HEK293 (cell line): ENCODE results near the gene NR2C2AP.

ENCODE experiments used
- HIC1 ChIP-seq: fragments of 450-650 bp; formaldehyde crosslinking; IDR thresholded peaks from 2 replicates; pipeline ENCODE4 v1.5.1; 2016; ENCODE audit warnings: missing biosample characterization, missing genetic modification characterization
- HOXA7 ChIP-seq: sonication (generic); formaldehyde crosslinking; IDR thresholded peaks from 2 replicates; pipeline ENCODE4 v1.8.1; 2022; ENCODE audit warnings: missing genetic modification reagents, borderline replicate concordance
- HOXC10 ChIP-seq: sonication (generic); formaldehyde crosslinking; IDR thresholded peaks from 2 replicates; pipeline ENCODE4 v1.8.1; 2023; ENCODE audit warnings: mild to moderate bottlenecking, missing genetic modification reagents
- KLF10 ChIP-seq: fragments of 450-650 bp; IDR thresholded peaks from 2 replicates; pipeline ENCODE4 v1.5.1; 2018; ENCODE audit warnings: missing biosample characterization, mild to moderate bottlenecking, missing genetic modification characterization
- REST ChIP-seq: fragments of 450-650 bp; formaldehyde crosslinking; IDR thresholded peaks from 2 replicates; pipeline ENCODE4 v1.5.1; 2016; ENCODE audit warnings: missing biosample characterization, missing genetic modification characterization
- WT1 ChIP-seq: fragments of 450-650 bp; formaldehyde crosslinking; IDR thresholded peaks from 2 replicates; pipeline ENCODE4 v1.5.1; 2016; ENCODE audit warnings: missing biosample characterization, missing genetic modification characterization
- YY1 ChIP-seq: fragments of 450-650 bp; formaldehyde crosslinking; IDR thresholded peaks from 2 replicates; pipeline ENCODE4 v1.5.1; 2018; ENCODE audit warnings: missing biosample characterization, missing genetic modification characterization
- ZBTB8A ChIP-seq: fragments of 450-650 bp; formaldehyde crosslinking; IDR thresholded peaks from 2 replicates; pipeline ENCODE4 v1.5.1; 2016; ENCODE audit warnings: missing biosample characterization, missing genetic modification characterization
- ZNF155 ChIP-seq: fragments of 450-650 bp; formaldehyde crosslinking; IDR thresholded peaks from 2 replicates; pipeline ENCODE4 v1.5.1; 2016; ENCODE audit warnings: missing biosample characterization, missing genetic modification characterization
- ZNF23 ChIP-seq: fragments of 450-650 bp; formaldehyde crosslinking; IDR thresholded peaks from 2 replicates; pipeline ENCODE4 v1.5.1; 2016; ENCODE audit warnings: missing biosample characterization, missing genetic modification characterization, borderline replicate concordance
- ZNF280C ChIP-seq: fragments of 450-650 bp; formaldehyde crosslinking; IDR thresholded peaks from 2 replicates; pipeline ENCODE4 v1.5.1; 2016; ENCODE audit warnings: missing biosample characterization, missing genetic modification characterization
- ZNF324 ChIP-seq: fragments of 450-650 bp; formaldehyde crosslinking; IDR thresholded peaks from 2 replicates; pipeline ENCODE4 v1.5.1; 2016; ENCODE audit warnings: missing biosample characterization, missing genetic modification characterization
- ZNF394 ChIP-seq: fragments of 450-650 bp; formaldehyde crosslinking; IDR thresholded peaks from 2 replicates; pipeline ENCODE4 v1.5.1; 2016; ENCODE audit warnings: missing biosample characterization, missing genetic modification characterization, mild to moderate bottlenecking, moderate library complexity, borderline replicate concordance
- ZNF398 ChIP-seq: fragments of 450-650 bp; formaldehyde crosslinking; IDR thresholded peaks from 2 replicates; pipeline ENCODE4 v1.5.1; 2017; ENCODE audit warnings: missing biosample characterization, missing genetic modification characterization
- ZNF521 ChIP-seq: fragments of 450-650 bp; formaldehyde crosslinking; IDR thresholded peaks from 2 replicates; pipeline ENCODE4 v1.5.1; 2017; ENCODE audit warnings: missing biosample characterization, mild to moderate bottlenecking, missing genetic modification characterization
- ZNF549 ChIP-seq: fragments of 450-650 bp; IDR thresholded peaks from 2 replicates; pipeline ENCODE4 v1.5.1; 2018; ENCODE audit warnings: missing biosample characterization, missing genetic modification characterization, mild to moderate bottlenecking, inconsistent platforms, moderate library complexity
- ZNF639 ChIP-seq: fragments of 450-650 bp; formaldehyde crosslinking; IDR thresholded peaks from 2 replicates; pipeline ENCODE4 v1.5.1; 2016; ENCODE audit warnings: missing biosample characterization, missing genetic modification characterization
- ZNF658 ChIP-seq: fragments of 450-650 bp; formaldehyde crosslinking; IDR thresholded peaks from 2 replicates; pipeline ENCODE4; 2016; ENCODE audit warnings: missing biosample characterization, missing genetic modification characterization
- ZNF664 ChIP-seq: fragments of 450-650 bp; formaldehyde crosslinking; IDR thresholded peaks from 2 replicates; pipeline ENCODE4 v1.5.1; 2016; ENCODE audit warnings: missing biosample characterization, missing genetic modification characterization
- ZNF704 ChIP-seq: fragments of 450-650 bp; formaldehyde crosslinking; IDR thresholded peaks from 2 replicates; pipeline ENCODE4 v1.5.1; 2016; ENCODE audit warnings: missing biosample characterization, missing genetic modification characterization
- ZSCAN18 ChIP-seq: fragments of 450-650 bp; formaldehyde crosslinking; IDR thresholded peaks from 2 replicates; pipeline ENCODE4 v1.5.1; 2016; ENCODE audit warnings: missing biosample characterization, missing genetic modification characterization
- ZSCAN5A ChIP-seq: fragments of 450-650 bp; formaldehyde crosslinking; IDR thresholded peaks from 2 replicates; pipeline ENCODE4 v1.5.1; 2016; ENCODE audit warnings: missing biosample characterization, missing genetic modification characterization

The NR2C2AP gene

GRCh38 chr19:19192078-19192882, 10.9 kb downstream of the NR2C2AP start, which contains the start of the genes BORCS8 and RFXANK (continued):
- TF ChIP-seq ZNF639 (tag by site-specific recombination) = peak; percentile 87; the same call in 1 of the 2 replicates
- no peak for TF ChIP-seq HIC1 (tag by site-specific recombination)
- TF ChIP-seq ZNF521 (tag by site-specific recombination) = no peak
- no peak for TF ChIP-seq HOXA7 (CRISPR knock-in tag)
- no peak for TF ChIP-seq ZNF549 (tag by site-specific recombination)
- peak; percentile 54 for TF ChIP-seq WT1 (tag by site-specific recombination)
- TF ChIP-seq ZNF658 = no peak
- peak; percentile 83 for TF ChIP-seq ZBTB8A (tag by site-specific recombination)
- TF ChIP-seq ZSCAN5A (tag by site-specific recombination) = no peak
- TF ChIP-seq KLF10 (tag by site-specific recombination) = 0 out of 2 replicates have a peak, but pooled peaks have one; percentile 61
- no peak for TF ChIP-seq ZNF280C (tag by site-specific recombination)
- no peak for TF ChIP-seq HOXC10 (CRISPR knock-in tag)
- peak; percentile 57; the same call in 1 of the 2 replicates for TF ChIP-seq ZNF398 (tag by site-specific recombination)
- TF ChIP-seq ZNF394 (tag by site-specific recombination) = peak; percentile 64
- 0 out of 2 replicates have a peak, but pooled peaks have one; percentile 30 for TF ChIP-seq REST (tag by site-specific recombination)
- no peak for TF ChIP-seq ZNF704 (tag by site-specific recombination)
- TF ChIP-seq ZNF23 (tag by site-specific recombination) = no peak
- peak; percentile 43; the same call in 1 of the 2 replicates for TF ChIP-seq ZSCAN18 (tag by site-specific recombination)
- peak; percentile 90; the same call in 1 of the 2 replicates for TF ChIP-seq ZNF324 (tag by site-specific recombination)
- TF ChIP-seq ZNF155 (tag by site-specific recombination) = no peak
- TF ChIP-seq YY1 (tag by site-specific recombination) = peak; percentile 76
- TF ChIP-seq ZNF664 = no peak
